HG03521 (cell line): Measurements from ENCODE around the gene CHRND.

Source experiments
- ATAC-seq: cut with Tn5 transposase; IDR thresholded peaks from one replicate; pipeline ENCODE4 v1.9.1; 2021; ENCODE audit warnings: mild to moderate bottlenecking, moderate library complexity; ENCODE audit not compliant: unreplicated experiment

The CHRND gene

DNA sequence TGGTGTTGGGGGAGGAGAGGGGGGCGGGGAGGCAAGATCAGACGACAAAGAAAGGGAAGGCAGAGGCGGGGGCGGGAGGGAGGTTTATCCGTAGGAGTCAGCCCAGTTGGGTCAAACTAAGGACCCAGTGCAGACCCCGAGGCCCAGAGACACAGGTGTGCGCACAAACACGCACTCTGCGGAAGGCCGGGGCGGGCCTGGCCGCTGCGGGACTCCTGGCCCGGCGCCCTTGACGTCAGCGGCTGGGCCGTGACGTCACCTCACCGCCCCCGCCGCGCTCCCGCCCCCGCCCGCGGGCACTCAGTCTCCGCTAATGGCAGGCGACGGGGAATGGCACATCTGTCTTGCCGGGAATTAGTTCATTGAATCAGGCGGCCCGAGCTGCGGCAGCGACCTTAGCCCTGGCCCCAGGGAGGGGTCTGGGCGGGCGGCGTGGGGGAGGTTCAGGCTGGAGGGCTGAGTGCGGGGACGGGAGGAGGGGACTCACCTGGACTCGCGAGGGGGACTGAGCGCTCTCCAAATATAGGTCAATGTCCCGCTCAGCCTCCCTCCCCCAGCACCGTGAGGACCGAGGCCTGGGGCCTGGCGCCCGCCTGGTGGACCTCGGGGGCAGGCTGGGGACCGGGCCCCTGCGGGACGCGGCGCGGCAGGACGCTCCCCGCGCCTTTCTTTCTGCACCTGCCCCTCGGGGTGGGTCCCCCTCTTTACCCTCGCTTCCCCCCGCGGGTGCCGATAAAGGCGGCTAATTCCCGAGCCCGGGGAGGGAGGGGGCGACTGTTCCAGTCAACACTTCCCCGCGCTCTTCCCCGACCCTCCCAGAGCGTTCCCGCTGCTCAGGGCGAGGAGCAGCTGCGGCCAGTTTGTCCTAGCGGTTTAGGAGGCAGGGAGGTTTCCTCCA, 22.8 kb upstream of the CHRND start:
- no peak for ATAC-seq

DNA sequence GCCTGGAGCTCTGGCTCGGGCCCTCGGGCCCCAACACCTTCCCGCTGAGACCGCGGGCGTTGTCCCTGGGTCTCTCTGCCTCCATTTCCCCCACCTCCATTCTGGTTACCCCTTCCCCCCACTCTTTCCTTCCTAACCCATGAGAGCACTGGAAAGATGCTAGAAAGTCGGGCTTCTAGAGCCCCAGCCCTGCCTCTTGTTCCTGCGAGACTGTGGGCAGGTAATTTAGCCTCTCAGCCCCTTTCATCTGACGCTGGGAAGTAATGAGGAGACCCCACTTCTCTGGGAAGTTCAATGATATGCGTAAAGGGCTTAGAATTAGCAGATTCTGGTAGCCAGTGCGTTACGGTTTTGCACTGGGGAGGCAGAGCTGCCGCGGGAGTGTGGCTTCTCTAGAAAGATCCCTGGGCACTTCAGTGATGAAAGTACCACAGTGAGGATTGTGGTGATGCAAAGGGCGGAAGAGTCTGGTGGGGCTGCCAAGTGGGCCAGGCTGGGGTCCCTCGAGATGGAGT, 22.1 kb upstream of the CHRND start:
- no peak for ATAC-seq

DNA sequence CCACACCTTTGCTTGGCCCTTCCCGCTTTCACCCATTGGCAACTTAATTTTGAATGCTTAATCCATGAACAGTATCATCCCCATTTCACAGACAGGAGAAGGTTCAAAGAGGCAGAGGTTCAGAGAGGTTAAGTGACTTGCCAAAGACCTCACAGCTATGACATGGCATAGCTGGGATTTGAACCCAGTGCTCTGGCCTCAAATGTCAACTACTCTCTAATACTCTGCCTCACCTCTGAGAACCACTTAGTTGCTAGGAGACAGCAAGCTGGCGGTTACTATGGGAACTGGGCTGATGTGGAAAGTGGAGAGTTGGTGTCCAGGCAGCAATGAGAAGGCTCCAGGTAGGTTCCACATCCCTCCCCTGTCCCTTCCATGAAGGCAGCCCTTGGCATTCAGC, 21.5 kb upstream of the CHRND start:
- no peak for ATAC-seq

GRCh38 chr2:232505856-232506255, 20.1 kb upstream of the CHRND start:
- ATAC-seq, result no peak

- ATAC-seq, result no peak
These were observed 19.3 kb upstream of the CHRND start for GRCh38 chr2:232506709-232507108.

DNA sequence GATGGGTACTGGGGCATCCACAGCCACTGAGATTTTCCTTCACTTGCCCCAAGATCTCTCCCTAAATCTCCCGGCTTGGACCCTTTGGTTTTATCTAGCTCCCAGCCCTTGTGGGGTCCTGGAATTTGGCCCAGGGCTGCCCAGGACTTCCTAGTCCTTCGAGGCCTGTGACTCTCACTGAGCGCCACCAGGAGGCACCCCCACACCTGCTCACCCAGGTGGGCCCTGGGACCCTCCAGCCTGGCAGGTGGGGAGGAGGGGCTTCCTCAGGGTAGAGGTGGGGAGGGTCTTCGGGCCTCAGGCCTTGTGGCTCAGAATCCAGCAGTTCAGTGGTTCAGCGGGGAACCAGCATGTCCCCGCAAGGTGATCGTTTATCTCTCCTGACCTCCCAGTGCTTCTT, 17.7 kb upstream of the CHRND start:
- no peak for ATAC-seq

DNA sequence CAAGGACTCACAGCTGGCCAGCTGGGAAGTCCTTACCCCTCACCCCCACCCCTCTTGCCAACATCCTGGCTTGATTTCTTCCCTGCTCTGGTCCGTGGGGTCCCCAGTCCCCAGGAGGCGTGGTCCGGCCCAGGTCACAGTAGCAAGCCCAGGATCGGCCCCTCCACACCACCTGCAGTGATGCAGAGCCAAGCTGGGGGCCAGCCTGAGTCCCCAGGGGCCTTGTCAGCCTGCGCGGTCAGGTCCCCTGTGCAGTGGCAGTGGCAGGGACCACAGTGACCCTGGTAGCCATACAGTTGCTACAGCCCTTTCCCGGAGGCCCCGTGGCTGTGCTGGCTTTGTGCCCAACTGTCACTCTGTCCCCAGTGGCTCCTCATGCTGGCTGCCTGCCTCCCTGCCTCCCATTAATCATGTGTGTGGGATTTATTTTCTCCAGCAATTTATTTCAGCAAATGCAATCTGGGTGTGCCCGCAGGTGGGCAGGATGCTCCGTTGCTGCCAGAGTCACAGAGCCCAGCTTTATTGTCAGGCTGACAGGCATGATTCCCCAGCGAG, 14.5 kb upstream of the CHRND start:
- no peak for ATAC-seq

DNA sequence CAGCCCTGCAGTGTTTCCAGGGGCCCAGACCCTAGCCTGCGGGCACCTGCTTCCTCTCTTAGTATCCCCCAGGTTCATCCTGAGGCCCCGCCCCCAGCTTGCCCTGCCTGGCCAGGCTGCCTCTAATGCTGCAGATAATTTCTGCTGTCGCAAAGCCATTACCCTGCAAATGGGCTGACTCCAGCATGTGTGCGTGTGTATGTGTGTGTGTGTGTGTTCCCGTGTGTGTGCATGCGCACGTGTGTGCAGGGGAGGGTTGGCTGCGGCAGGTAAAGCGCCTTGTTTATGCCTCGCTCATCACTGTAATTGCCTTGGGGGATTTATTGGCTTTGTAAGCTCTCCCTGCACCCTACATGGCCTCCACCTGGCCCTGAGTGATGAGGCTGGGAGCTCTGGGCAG, 13.4 kb upstream of the CHRND start:
- no peak for ATAC-seq

GRCh38 chr2:232513353-232513752, 12.6 kb upstream of the CHRND start:
- ATAC-seq, result no peak

DNA sequence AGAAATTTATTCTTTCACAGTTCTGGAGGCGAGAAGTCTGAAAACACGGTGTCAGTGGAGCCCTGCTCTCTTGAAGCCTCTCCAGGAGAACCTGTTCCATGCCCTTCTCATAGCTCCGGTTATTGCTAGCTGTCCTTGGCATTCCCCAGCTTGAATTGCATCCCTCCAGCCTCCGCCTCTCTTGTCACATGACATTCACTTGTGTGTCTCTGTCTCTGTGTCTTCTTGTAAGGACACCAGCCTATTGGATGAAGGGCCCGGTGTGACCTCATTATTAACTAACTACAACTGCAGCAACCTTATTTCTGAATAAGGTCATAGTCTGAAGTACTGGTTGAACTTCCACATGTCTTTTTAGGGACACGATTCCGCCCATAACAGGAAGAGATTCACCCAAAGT, 10.3 kb upstream of the CHRND start:
- ATAC-seq, result no peak

GRCh38 chr2:232516551-232516950, 9.4 kb upstream of the CHRND start:
- no peak for ATAC-seq

DNA sequence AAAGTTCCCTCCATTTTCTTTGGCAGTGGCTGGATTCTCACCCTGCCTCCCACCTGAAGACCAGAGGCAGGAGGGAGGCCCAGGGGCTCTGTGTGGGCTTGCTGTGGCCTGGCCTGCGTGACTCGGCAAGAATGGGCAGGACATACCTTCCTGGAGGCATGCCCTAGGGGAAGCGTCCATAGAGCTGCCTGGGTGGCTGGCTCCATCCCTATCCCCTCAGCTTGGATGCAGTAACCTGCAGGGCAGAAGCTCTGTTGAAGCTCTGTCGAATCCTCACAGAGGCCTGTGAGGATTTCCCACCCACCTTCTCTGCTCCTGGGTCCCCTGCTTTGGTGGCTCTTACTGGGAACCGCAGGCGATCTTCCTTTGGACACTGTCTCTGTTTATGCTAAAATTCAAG, 7.1 kb upstream of the CHRND start:
- ATAC-seq, result no peak

DNA sequence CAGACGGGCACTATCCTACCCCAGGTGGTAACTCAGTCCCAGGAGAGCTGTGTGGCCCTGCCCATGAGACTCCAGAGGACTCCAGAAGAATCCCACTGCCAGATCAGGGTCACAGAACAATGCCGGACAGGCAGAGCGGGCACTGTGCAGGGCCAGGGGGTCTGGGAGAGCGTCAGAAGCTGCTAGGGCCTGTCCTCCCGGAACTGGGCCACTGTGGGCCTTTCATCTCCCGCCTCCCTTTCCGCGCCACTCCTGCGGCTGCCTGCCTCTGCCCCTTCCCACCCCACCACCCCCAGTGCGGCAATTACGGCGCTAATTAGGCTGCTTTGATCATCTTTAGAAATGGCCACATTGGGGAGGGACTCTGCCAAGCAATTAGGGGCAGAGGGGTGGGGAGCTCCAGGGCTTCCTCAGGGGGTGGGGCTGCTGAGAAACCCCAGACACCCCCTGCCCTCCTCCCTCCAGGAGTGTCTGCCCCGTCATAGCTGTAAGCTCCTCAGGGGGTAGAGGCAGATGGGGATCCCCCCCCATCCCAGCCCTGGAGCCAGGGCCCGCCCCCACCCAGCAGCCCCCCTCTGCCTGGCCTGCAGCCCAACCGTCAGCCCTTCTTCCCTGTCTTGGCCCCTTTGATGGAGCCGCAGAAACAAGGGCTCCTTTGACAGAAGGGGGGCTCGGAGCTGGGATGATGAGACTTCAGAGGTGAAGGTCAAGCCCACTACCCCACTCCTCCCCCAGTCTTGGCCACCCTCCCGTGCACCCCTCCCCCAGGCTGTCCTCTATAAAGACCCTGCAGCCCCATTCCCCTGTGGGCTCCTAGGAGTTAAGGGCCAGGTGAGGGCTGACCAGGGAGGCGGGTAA, 6.2 kb upstream of the CHRND start, which contains the start of gene PRSS56:
PRSS56 (plus strand) TSS at position 808 of the 858 bp plus-strand sequence. CDS start 211 bp downstream, outside the sequence.
- no peak for ATAC-seq

DNA sequence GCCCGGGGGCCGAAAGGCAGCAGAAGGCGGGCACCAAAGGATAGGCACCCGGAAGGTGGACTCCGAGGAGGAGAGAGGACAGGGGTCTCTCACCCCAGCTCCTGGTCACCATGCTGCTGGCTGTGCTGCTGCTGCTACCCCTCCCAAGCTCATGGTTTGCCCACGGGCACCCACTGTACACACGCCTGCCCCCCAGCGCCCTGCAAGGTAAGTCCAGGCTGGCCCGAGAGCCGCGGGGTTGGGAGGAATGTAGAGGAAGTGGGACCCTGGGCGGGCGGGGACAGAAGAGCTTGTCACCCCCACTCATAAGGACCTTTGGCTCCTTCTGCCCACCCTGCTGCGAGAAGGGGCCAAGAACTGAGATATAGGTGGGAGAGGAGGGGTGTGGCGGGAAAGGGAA, 5.5 kb upstream of the CHRND start:
- ATAC-seq, result no peak

GRCh38 chr2:232521098-232521497, 4.9 kb upstream of the CHRND start:
- ATAC-seq, result no peak

GRCh38 chr2:232521959-232522622, 3.9 kb upstream of the CHRND start:
- ATAC-seq, result no peak

DNA sequence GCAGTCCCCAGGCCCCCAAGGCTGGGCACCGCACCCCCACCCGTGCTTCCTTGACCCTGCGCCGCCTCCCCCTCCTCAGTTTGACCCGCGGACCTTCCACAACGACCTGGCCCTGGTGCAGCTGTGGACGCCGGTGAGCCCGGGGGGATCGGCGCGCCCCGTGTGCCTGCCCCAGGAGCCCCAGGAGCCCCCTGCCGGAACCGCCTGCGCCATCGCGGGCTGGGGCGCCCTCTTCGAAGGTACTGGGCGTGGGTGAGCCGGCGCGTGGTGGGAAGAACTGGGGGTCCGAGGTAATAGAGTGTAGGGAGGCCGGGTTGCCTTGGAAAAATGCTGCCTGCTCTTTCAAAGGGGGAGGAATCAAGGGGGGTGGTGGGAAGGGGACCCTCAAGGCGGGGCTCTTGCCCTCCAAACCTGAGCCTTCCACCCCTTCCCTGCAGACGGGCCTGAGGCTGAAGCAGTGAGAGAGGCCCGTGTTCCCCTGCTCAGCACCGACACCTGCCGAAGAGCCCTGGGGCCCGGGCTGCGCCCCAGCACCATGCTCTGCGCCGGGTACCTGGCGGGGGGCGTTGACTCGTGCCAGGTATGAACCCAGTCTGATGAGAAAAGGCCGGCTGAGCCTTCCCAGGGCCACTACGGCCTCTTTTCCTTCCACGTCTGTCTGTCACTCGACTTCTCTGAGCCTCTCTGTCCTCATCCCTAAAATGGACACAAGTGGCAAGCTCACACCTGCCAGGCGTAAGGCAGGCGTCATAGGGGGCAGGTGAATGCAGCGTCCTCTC, 3.1 kb upstream of the CHRND start:
- ATAC-seq, result no peak

GRCh38 chr2:232523402-232523681, 2.6 kb upstream of the CHRND start:
- no peak for ATAC-seq

DNA sequence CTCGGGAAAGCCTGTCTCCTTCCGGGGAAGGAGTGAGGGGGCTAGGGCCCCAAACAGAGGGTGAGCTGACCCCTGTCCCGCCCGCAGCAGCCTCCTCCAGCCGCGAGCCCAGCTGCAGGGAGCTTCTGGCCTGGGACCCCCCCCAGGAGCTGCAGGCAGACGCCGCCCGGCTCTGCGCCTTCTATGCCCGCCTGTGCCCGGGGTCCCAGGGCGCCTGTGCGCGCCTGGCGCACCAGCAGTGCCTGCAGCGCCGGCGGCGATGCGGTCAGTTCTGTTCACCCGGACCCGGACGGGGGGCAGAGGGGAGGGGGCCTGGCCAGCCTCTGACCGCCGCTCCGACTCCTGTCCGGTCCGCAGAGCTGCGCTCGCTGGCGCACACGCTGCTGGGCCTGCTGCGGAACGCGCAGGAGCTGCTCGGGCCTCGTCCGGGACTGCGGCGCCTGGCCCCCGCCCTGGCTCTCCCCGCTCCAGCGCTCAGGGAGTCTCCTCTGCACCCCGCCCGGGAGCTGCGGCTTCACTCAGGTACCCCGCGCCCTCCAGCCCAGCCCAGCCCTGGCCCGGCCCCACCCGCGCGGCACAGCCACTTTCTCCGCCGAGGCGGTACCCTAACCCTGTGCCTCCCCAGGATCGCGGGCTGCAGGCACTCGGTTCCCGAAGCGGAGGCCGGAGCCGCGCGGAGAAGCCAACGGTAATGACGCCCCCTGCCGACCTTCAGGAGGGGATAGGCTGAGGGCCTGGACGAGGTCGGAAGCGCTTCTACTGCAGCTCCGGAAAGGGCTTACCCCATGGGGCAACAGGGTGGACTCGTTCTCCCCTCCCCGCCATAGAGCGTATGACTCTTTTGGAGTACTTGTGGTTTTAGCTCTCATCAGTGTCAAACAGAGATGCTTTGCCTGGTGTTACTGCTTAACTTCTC, 2.0 kb upstream of the CHRND start:
- ATAC-seq, result no peak
